SK-MEL-5 (cell line): ENCODE measurements around the gene STK32B. TPM values are rescaled to one million over a fixed set of nuclear protein-coding genes. Genes with fewer than 3 reads are reported as not detected.

Experiments
- DNase-seq: peaks from one replicate; pipeline ENCODE4 v3.0.0-alpha.2; 2016; ENCODE audit warnings: low read depth, low spot score
- in situ Hi-C: cut with HindIII; loops from 2 replicates; pipeline ENCODE4 v1.10.0; 2016; ENCODE audit warnings: low sequenced_read_pairs, high pct_unique_total_duplicates, low pct_unique_long_range_greater_than_20kb
- total RNA-seq: library from RNA; depleted of rRNA; stranded (reverse); fragments of >200 nt; shearing (Covaris generic); gene quantifications from 2 replicates; pipeline ENCODE4 v1.2.3, GENCODE V29; 2014

Gene STK32B
- total RNA-seq, 1 experiment from 2014 or later, result 3.1 TPM

DNA sequence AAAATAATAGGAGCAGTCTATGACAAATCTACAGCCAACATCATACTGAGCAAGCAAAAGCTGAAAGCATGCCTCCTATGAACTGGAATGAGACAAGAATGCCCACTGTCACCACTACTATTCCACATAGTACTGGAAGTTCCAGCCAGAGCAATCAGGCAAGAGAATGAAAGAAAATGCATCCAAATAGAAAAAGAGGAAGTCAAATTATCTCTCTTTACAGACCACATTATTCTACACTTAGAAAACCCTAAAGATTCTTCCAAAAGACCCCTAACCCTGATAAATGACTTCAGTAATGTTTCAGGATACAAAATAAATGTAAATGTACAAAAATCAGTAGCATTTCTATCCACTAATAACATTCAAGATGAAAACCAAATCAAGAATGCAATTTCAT lies 249.0 kb downstream of the STK32B start:
- in situ Hi-C loops, result no loop called here
- DNase-seq, result no peak

DNA sequence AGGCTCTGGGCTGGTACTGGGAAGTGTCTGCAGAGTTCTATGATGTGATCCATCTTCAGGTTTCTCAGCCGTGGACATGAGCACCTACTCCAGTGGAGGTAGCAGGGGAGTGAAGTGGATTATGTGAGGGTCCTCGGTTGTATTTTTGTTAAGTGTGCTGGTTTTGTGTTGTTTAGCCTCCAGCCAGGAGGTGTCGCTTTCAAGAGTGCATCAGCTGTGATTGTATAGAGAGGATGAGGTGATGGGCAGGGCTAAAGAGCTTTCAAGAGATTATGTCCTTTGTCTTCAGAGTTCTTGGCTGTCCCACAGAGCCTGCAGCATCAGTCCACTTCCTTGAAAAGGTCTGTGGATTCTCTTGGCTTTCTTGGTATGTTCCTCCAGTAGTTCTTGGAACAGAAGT lies 256.6 kb downstream of the STK32B start:
- no peak for DNase-seq
- in situ Hi-C loops, result no loop called here

DNA sequence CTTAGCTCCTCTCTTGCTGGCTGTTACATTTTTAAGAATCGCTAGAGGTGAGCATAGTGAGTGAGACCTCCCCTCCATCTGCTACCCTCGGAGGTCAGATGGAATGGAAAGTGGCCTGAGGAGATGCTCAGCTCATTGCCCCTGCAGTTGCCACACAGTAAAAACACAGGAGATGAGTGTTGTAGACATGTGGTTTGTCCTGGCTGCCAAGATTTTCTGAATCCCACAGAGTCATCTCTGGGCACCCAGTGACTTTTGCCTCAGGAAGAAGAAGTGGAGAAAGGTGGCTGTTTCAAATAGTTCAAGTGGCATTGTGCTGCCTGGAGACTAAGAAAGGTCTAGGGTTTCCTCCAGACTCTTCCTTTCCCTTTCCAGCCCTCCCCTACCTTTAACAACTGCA lies 271.0 kb downstream of the STK32B start:
- no peak for DNase-seq
- in situ Hi-C loops, result no loop called here

DNA sequence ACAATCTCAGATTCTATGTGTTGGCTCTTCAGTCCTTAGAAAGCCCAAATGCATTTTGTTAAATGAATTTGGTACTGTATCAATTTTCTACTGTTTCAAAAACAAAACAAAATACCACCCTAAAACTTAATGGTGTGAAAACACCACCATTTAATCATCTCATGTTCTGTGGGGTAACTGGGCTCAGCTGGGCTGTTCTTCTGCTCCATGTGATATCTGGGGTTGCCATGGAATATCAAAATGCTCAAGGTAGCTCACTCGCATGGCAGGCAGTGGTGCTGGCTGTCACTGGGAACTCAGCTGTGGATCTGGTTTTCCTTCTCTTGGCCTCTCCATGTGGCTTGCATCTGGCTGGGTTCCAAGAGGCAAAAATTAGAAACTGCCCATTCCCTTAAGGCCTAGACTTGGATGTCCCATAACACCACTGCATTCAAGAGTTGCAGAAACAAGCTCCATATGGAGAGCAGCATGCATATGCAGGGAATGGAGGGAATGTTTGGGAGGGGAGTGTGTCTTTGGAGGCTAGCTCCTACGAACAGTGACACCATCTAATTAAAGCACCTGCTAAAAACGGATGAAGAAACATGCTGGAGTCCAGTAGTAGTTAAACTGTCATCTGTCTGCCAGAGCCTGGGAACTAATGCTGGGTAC lies 279.2 kb downstream of the STK32B start:
- in situ Hi-C loops, result no loop called here
- no peak for DNase-seq

DNA sequence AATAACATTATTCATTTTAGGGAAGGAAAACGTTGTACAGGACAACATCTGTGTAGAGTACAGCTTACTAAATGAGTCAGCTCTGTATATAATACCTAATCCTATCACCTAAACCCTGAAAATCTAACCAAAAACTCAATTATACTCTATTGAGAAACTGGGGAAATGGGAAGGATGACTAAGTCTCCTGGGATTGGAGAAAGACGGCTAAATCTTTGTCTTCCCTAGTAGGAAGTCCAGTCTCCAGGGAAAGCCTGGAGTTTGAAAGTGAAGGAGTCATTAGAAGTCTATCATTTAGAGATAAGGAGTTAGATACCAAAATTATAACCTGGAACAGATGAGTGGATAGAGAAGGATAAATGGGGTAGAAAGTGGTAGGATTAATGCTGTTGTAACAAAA lies 286.5 kb downstream of the STK32B start:
- in situ Hi-C loops, result no loop called here
- DNase-seq, result no peak

DNA sequence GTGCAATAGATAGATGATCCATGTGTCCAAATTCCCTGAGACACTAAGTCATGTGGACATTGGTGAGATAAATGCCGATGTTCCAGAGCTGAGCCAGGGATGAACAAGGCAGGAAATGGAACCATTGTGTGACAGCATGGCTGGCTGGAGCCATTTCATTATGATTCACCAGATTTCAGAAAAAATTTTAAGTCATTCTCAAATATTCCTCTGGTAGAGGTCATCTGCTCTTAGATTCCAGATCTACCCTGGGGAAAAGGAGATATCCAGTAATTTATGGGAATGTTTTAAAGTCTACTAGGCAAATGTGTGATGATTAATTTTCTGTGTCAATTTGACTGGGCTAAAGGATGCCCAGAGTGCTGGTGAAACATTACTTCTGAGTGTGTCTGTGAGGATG lies 287.3 kb downstream of the STK32B start:
- in situ Hi-C loops, result no loop called here
- DNase-seq, result peak; percentile 0

DNA sequence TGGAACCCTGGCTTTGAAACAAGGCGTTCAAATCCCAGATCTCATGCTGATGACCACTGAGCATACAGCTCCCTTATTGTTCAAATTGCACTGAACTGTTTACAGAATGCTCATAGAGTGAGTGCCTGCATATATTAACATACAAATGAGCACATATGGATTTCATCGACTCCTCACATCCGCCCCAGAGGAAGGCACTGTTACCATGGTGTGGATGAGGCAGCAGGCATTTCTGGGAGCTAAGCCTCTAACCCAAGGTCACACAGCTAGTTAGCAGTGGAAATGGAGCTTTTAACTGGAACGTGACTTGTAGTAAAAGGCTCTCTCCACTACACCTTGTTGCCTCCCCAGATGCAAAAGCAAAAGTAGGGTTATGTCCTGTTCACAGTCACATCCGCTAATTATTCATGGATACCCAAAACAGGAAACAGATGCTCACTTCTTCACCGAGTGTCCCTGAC lies 289.7 kb downstream of the STK32B start:
- in situ Hi-C loops, result no loop called here
- DNase-seq, result no peak

DNA sequence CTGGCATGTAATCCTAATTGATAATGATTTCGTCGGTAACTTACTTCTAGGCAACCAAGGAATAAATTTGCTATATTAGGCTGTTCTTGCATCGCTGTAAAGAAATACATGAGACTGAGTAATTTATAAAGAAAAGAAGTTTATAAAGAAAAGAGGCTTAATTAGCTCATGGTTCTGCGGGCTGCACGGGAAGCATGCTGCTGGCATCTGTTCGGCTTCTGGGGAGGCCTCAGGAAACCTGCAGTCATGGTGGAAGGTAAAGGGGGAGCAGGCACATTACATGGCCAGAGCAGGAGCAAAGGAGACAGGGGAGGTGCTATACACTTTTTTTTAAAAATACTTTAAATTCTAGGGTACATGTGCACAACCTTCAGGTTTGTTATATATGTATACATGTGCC lies 290.2 kb downstream of the STK32B start:
- DNase-seq, result no peak
- in situ Hi-C loops, result no loop called here

DNA sequence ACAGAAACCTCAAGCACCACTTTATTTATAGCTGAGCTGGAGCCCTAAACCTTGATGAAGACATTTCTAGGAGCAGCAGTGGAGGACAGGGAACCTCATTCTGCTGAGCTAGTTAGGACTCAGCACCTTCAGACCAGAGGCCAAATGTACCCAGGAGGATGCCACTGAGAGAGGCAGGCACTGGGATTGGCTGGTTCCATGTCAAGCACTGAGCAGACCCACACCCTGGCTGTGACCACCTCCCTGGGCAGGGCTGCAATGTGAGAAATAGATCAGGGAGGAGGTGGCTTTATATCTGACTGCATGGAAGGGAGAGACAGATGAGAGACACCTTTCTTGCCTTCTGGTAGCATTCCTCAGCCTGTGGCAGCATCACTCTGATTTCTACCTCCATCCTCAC lies 304.6 kb downstream of the STK32B start:
- no peak for DNase-seq
- in situ Hi-C loops, result no loop called here

DNA sequence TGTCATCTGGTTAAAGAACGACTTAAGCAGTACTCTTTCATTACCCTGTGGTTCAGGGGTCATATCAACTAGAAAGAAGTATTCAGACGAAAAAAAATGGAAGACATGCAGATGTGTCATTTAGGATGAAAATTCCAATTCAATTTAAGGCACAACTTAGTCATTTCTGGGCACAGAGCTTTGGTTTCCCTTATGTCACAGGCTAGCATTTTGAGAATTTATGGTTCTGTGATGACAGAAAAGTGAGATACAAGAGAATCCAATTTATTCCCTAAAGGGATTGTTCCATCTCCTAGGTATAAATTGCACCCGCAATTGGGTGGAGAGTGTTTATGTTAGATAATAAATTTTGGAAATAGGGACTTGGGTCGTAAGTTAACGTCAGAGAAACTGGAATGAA lies 306.6 kb downstream of the STK32B start:
- no peak for DNase-seq
- in situ Hi-C loops, result no loop called here

DNA sequence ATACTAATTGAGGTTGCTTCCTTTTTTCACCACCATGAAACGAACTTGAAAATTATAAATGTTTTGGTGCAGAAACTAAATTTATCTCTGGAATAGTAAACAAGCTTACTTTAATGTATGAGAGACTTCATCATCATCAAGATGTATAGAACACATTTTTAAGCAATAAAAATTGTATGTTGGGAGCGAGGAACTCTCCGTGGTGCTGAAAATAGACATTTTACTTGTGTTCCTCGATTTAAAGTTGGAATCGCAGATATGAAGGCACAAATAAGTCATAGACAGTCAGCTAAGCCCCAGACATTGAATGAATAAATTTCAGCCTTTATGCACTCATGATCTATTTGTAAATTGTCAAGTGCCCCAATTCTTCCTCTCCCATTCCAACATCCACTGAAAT lies 310.7 kb downstream of the STK32B start:
- DNase-seq, result no peak
- in situ Hi-C loops, result no loop called here

DNA sequence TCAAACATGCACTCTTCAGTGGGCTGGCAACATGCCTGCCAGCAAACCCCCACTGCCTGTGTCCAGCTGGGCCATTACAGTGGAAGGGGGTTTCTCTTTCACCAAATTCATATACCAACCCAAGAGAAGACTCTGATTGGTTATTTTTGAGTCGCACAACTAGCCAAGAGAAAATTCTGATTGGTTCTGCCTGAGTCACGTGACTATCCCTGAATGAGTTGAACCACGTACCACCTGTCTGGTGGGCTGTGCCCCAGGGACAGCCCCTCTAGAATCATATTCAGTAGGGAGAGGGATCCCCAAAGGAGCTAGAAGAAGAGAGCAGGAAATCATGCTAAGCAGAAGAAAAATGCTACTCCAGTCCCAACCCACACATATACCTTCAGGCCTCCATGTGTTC lies 313.1 kb downstream of the STK32B start:
- in situ Hi-C loops, result no loop called here
- DNase-seq, result no peak

DNA sequence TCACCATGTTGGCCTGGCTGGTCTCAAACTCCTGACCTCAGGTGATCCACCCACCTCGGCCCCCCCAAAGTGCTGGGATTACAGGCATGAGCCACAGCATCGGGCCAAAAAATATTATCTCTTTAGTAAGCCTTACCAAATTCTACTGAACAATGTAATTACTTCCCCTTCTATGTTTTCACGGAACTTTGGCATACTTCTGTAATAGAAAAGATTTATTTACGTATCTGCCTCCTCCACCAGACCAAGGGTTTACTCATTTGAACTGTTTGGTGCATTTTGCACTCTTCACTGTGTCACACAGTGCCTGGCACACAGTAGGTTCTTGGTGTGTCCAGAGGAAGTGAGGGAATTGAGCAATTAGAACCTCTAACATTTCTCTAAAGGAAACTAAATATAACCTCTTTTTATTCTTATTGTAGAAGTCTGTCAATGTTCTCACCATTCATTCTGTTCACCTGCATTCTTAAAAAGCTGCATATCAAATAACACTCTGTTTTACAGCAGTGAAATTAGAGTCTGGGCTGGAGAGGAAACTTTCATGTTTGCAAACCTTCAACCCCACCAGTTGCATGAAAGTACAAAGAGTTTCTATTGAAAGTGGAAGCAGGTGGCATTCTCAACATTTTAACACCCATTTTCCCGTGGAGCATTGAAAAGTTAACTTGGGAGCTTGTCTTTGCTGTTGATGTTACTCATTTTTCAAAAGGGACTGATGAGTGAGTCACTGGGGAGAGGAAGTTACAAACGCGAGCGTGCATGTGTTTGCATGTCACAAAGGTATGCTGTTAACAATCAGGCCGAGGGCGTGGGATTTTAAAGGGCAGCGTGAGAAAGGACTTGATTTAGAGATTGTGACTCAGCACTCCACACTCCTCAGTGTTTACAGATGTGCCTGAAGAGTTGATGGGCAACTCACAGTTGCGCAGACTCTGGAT lies 314.1 kb downstream of the STK32B start:
- peak; percentile 4 for DNase-seq
- in situ Hi-C loops, result no loop called here

DNA sequence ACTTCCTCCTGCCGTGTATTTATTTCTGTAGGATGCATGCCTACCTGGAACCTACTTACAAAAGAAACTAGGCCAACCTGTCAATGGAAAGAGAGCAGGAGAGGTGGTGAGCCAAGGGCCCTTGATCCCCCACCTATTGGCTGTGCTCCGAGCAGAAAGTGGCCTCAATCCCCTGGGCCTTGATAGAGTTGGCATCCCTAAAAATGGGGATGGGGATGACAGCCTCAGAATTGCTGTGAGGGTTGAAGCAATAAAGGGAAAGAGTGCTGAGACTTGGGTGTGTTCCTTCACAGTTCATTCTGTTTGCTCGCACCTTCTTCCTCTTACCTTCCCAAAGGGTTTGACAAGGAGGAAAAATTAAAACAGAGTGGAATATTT lies 314.7 kb downstream of the STK32B start:
- in situ Hi-C loops, result no loop called here
- DNase-seq, result no peak

DNA sequence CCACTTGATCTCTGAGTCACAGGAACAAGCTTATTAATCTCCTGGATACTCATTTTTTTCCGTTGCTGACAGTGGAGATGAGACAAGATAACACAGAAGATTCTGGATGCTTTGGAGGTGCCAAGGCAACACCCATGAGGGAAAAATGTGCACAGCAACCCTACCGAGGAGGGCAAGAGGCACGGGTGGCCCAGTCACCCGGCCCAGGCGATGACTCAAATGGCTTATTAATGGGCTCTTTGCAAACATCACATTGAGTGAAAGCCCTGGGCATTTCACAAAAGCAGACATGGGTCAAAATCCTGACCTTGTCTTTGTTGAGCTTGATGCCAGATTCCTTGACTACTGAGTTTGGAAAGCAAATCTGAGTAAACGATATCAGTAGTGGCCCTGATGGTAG lies 315.1 kb downstream of the STK32B start:
- in situ Hi-C loops, result no loop called here
- DNase-seq, result no peak

DNA sequence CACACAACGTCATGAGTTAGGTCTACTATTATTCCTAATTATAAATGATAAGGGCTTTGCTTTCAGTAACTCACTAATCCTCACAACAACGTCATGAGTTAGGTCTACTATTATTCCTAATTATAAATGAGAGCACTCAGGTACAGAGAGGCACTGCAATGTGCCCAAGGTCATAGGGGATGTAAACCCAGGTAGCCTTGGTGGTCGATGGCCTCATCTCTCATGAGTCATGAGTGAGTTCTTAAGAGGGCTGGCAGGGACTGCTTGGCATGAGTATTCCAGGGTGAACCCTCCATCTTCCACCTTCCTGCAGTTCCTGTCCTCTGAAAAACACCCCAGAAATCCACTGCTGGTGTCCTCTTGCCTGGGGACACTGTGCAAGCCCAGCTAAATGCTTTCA lies 317.1 kb downstream of the STK32B start:
- in situ Hi-C loops, result no loop called here
- DNase-seq, result no peak

DNA sequence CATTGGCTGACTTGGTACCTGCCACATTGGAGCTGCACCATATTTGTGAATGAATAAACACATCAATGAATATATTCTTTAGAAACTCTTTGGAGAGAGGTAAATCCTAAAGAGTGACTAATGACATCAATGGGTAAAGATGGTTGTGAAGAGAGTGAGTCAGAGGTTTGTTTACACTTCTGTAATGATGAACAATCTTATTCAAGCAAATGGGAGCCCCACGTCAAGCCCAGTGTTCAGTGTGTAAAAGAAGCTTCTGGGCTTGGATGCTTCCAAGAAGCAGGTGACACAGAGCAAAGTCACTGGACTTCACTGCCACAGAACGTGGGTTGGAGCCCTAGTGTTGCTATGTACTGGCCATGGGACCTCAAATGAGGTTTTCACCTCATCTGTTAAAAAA lies 319.0 kb downstream of the STK32B start:
- in situ Hi-C loops, result no loop called here
- DNase-seq, result no peak

DNA sequence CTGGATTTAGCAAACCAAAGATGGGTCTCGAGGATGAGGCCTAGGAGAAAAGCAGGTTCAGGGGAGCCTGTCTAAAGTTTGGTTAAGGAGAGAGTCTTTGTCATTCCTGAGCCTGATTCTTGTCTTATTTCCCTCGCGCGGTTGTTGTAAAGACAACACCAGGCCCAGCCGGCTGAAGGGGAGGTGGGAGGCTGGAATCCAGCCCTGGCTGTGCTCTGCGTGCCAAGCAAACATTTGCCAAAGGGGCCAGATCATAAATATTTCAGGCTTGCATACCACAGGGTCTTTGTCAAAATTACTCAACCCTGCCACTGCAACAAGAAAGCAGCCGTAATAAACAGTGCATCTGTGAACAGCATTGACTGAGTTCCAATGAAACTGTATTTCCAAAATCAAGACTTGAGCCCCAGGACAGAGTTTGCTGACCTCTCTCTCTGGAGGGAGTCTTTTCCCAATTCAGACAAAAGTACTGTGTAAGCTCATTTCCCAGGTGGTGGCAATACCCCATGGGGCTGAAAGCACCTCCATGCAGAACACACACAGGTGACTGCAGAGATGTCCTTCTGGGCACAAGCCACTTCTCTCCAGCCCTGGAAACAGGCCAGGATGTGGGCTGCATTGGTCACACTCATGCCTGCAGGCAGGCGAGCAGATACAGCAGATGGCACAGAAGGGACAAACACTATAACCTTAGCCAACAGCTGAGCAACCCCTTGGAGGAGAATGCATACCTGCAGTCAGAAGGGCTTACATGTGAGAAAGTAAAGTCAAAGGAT lies 320.3 kb downstream of the STK32B start:
- DNase-seq, result no peak

More for the DNA sequence above, 320.3 kb downstream of the STK32B start:
- in situ Hi-C loops, result no loop called here
